Adrenal gland (tissue), 5 donors: ENCODE measurements around the gene RGL3.

Experiments
- CTCF ChIP-seq, 6 experiments: fragments of 450-650 bp in 4 of 6; fragments of 200-600 bp in 2 of 6; sonication (generic) in 1 of 6; IDR thresholded peaks; 1 replicate in 5 of 6; 2 replicates in 1 of 6; pipeline versions ENCODE4 v1.5.1 to v1.8.0; 2016 to 2021; ENCODE audit warnings: antibody characterized with exemption in 6 of 6, mild to moderate bottlenecking in 2 of 6, moderate library complexity in 1 of 6
- POLR2A ChIP-seq, 2 donors: fragments of 450-650 bp; IDR thresholded peaks; one replicate each; pipeline ENCODE4 v1.6.1; 2017; ENCODE audit warnings: antibody characterized with exemption in 2 of 2, mild to moderate bottlenecking in 2 of 2, moderate library complexity in 1 of 2
- donor health status: DM: no; HTN: no; CAD: no.

- TF ChIP-seq CTCF (IDR thresholded peaks at IDR 0.05) (no peak), POLR2A (IDR thresholded peaks at IDR 0.05) (no peak)
Measured at GRCh38 chr19:11423164-11423790, 4.2 kb upstream of the RGL3 start.
